Right kidney (tissue), 9 donors: ENCODE results near the gene NOXA1.
A peak's percentile ranks its signal among the peaks of the same experiment; 100 is the strongest.
"Not testable (repeated sequence)": the region's sequence is repeated elsewhere in the genome, so short reads cannot be mapped to it uniquely, and the experiment has no call there.

Source experiments
- DNase-seq: peaks from one replicate; pipeline ENCODE4 v3.0.0-alpha.2; 2016
- long read RNA-seq, 8 donors: transcript quantifications; one replicate each; lab custom pipeline, GENCODE V29; 2026

NOXA1 gene, protein sequence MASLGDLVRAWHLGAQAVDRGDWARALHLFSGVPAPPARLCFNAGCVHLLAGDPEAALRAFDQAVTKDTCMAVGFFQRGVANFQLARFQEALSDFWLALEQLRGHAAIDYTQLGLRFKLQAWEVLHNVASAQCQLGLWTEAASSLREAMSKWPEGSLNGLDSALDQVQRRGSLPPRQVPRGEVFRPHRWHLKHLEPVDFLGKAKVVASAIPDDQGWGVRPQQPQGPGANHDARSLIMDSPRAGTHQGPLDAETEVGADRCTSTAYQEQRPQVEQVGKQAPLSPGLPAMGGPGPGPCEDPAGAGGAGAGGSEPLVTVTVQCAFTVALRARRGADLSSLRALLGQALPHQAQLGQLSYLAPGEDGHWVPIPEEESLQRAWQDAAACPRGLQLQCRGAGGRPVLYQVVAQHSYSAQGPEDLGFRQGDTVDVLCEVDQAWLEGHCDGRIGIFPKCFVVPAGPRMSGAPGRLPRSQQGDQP
- long read RNA-seq, donor 1, result 0 reads
- long read RNA-seq, donor 2, result 0 reads
- long read RNA-seq, donor 3, result 0 reads
- long read RNA-seq, donor 4, result 0 reads
- long read RNA-seq, donor 5, result 0 reads
- long read RNA-seq, donor 6, partial matches to known transcripts, result 0 of 6 reads
- long read RNA-seq, donor 6, other reads (novel, unspliced or antisense), result 6 of 6 reads
- long read RNA-seq, donor 7, result 0 reads
- long read RNA-seq, donor 8, result 0 reads

DNA sequence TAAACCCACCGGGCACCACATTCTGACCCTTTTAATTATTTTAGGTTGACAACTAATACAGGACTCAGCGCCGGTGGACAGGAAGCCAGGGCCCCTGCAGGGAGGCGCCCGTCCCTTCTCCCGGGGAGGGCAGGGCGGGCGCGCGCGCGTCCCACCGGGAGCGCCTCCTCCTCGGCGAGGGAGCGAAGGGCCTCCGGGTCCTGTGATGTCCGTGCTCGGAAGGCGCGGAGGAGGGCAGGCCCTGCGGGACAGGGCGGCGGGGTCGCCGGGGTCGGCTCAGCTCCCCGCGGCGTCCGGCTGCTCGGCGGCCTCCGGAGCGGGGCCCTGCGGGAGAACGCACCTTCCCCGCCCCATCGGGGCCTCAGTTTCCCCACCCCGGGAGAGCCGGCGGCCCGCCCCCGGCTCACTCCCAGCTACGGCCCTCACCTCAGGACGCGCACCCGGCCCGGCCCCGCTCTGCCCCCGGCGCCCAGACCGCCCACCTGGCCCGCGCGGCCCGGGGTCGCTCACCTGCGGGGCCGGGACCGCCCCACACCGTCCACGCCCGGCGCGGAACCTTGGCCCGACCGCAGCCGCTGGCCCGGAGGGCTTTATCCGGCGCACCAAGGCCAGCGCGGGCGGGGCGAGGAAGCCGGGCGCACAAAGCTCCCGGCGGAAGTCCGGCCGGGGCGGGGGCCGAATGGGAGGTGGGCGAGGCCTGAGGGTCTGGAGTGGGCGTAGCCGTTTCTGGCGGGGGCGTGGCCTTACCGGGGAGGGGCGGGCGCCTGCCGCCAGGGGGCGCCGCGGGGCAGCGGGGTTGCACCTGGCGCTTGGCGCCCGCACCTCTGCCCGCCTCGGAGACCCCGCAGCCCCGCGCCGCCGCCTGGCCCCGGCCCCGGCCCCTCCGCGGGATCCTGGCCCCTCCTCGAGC, at the start of gene NOXA1, which contains the start of gene EXD3:
NOXA1 (plus strand) TSS at position 790 of the 910 bp plus-strand sequence. CDS start 137 bp downstream, outside the sequence.
EXD3 (minus strand) TSS at position 559 of the 910 bp plus-strand sequence. CDS start 27,805 bp downstream, outside the sequence.
- peak; percentile 81 for DNase-seq

DNA sequence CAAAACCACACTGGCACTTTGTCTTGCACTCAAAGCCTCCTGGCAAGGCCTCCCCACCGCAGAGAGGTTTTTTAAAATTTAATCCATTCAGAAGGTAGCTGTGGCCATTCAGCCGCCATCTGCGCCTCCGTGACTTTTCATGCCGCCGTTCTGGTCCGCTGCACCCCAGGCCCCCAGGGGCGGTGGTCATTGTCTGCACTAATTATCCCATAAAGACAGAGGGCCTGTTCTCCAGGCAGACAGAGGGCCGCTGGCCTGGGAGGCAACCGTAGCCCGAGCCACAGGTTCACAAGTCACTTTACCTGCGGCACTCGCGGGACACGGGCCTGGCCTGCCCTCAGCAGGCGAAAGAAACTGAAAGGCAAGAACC, 49.6 kb upstream of the NOXA1 start:
- no peak for DNase-seq

DNA sequence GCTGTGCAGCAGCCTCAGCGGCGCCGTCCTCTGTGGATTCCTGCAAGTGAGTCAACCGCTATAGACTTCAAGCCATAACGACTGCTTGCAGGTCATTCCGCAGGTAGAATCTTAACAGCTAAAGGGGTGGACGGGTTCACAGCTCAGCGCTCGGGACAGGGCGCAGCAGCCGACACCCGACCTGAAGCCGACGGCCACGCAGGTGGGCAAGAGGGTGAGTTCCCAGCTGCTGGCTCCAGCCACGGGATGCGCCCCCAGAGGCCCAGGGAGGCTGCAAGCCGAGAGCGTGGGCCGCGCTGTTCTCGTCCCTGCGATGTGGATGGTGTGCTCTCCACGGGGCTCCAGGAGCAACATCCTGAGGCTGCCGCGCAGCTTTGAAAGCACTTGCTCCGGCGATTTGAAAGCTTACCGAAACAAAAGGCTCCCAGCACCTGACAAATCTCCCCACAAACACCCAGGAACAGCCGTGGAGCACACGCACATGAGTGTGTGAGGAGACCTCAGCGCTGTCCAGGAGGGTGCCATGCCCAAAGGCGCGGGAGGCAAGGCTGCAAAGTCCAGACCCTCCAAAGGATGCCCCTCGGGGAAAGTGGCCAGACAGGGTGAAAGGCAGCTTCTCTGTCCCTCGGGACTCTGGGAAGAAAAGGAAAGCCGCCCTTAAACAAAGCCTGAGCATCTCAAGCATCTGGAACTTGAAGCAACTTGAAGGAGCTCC, 48.9 kb upstream of the NOXA1 start:
- no peak for DNase-seq

DNA sequence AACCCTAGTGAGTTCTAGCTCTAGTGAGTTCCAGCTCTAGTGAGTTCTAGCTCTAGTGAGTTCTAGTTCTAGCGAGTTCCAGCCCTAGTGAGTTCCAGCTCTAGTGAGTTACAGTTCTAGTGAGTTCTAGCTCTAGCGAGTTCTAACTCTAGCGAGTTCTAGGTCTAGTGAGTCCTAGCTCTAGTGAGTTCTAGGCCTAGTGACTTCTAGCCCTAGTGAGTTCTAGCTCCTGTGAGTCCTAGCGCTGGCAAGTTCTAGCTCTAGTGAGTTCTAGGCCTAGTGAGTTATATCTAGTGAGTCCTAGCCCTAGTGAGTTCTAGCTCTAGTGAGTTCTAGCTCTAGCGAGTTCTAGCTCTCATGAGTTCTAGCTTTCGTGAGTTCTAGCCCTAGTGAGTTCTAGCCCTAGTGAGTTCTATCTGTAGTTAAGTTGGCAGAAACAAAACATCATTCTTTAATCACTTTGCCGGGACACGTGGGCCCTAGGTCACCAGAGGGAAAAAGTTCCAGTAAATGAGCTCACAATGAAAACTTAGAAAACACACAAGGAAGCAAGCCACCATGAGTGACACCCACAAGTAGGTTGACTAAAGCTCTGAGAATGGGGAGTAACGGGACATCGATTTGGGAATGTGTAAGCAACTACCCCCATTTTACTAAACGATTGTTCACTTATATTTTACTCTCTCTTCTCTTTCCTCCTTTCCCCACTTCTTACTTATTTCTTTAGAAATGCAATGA, 47.7 kb upstream of the NOXA1 start:
- DNase-seq, result no peak

DNA sequence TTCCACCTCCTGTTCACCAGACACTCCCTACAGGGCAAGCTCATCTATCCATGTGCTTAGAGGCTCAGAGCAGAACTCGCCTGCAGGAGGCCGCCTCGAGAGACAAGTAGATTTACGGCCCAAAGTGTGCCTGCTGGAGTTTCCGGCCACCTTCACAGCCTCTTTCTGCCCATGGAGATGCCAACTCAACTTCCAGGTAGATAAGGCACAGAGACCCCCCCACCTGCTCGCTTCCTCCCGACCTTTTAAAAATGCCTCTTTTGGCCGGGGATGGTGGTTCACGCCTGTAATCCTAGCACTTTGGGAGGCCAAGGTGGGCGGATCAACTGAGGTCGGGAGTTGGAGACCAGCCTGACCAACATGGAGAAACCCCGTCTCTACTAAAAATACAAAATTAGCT, 46.8 kb upstream of the NOXA1 start:
- DNase-seq, result no peak

DNA sequence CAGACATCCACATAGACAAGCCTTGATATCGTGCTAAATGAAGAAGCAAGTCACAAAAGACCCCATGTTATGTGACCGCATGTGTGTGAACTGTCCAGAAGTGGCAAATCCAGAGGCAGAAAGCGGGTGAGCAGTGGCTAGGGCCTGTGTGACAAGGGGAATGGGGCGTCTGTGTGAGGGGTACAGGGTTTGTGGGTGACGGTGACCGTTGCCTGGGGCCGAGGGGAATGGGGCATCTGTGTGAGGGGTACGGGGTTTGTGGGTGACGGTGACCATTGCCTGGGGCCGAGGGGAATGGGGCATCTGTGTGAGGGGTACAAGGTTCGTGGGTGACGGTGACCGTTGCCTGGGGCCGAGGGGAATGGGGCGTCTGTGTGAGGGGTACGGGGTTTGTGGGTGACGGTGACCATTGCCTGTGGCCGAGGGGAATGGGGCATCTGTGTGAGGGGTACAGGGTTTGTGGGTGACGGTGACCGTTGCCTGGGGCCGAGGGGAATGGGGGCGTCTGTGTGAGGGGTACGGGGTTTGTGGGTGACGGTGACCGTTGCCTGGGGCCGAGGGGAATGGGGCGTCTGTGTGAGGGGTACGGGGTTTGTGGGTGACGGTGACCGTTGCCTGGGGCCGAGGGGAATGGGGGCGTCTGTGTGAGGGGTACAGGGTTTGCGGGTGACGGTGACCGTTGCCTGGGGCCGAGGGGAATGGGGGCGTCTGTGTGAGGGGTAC, 44.3 kb upstream of the NOXA1 start:
- not testable (repeated sequence) for DNase-seq

DNA sequence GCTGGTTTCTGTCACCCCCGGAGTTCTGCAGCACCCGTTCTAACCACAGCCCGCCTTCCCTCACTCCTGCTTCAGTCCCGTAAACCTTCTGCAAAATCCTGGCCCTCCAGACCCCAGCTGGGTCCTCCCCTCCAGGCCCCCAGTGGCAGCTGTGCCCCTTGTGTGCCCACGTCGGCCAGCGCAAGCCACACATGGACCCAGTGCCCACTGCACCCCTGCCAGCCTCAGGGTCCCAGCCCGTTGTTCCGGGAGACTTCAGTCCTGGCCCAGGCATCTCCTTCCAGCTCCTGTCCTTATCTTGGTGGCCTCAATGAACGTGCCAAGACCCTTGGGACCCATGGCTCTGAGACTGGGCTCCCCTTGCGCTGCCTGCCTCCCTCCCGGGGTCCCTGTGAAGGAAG, 43.4 kb upstream of the NOXA1 start:
- DNase-seq, result no peak

DNA sequence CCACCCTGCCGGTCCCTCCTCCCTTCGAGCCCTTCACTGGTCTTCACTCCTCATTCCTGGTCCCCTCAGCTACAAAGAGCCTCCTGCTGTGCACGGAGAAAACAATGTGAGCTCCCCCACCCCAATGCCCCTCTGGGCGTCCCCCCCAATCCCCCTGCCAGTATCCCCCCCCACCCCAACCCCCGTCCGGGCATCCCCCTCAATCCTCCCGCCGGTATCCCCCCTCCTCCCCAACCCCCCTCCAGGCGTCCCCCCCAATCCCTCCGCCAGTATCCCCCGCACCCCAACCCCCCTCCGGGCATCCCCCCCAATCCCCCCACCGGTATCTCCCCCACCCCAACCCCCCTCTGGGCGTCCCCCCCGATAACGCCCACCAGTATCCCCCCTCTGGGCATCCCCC, 43.0 kb upstream of the NOXA1 start:
- no peak for DNase-seq

DNA sequence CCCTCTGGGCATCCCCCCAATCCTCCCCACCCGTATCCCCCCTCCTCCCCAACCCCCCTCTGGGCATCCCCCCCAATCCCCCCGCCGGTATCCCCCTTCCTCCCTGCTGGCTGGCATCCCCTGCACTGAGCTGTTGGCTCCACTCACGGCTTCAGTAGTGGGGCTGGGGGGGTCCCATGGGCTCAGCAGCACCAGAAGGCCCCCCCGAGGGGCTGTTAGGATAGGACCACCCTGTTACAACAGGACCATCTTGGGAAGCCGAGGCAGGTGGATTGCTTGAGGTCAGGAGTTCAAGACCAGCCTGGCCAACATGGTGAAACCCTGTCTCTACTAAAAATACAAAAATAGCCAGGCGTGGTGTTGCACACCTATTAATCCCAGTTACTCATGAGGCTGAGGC, 42.6 kb upstream of the NOXA1 start:
- DNase-seq, result no peak

DNA sequence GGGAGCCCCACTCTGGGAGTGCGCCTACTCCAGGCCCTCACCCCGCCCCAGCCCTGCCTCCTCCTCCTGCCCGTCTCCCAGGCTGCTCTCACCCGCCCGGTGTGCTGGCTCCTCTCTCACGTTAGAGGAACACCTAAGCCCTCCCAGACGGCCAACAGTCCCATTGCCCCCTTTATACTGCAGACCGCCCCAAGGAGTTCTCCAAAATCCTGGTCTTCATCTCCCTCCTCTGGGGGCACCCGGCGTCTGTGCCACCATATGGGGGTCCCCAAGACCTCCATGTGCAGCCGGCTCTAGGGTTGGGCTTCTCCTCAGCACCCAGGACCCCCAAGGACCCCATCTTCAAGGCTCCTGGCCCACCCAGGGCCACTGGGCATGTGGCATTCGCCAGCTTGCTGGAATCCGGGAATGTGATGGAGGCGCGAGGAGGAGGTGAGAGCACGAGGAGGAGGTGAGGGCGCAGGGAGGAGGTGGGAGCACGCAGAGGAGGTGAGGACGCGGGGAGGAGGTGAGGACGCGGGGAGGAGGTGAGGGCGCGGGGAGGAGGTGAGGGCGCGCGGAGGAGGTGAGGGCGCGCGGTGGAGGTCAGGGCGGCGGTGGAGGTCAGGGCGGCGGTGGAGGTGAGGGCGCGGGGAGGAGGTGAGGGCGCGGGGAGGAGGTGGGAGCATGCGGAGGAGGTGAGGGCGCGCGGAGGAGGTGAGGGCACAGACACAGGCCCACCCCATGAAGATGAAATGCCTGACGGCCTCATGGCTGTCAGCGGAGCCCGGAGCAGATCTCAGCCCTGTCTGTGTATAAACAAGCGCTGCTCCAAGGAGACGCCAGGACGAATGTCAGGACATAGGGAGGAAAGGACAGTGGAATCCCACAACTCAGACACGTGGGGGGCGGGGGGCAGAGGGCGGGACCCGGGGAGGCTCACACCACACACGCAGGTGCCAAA, 41.4 kb upstream of the NOXA1 start:
- no peak for DNase-seq

DNA sequence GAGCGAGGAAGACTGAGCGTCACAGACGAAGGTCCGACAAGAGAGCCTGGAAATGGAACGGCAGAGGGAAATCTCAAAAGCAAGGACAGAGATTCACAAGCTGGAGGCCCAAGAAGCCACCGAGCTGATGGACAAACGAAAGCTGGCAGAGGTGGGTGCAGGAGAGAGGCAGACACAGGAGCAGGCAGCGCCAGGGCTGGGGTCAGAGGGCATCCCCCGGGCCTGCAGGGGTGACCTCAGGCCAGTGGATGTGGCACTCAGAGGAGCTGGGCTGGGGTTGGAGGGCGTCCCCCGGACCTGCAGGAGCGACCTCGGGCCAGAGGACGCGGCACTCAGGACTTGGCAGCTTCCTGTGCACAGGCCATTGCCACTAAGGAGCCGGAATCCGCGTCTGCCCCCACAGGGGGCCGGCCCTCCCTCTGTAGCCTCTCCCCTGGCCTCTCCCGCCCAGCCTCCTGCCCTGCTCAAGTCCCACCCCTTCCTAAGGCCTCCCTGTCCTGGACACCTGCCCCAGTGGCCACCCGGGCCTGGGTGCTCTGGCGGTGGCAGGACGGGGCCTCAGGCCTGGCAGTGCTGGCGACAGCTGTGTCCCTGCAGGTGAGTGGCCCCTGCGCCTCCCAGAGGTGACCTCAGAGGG, 40.6 kb upstream of the NOXA1 start:
- no peak for DNase-seq

DNA sequence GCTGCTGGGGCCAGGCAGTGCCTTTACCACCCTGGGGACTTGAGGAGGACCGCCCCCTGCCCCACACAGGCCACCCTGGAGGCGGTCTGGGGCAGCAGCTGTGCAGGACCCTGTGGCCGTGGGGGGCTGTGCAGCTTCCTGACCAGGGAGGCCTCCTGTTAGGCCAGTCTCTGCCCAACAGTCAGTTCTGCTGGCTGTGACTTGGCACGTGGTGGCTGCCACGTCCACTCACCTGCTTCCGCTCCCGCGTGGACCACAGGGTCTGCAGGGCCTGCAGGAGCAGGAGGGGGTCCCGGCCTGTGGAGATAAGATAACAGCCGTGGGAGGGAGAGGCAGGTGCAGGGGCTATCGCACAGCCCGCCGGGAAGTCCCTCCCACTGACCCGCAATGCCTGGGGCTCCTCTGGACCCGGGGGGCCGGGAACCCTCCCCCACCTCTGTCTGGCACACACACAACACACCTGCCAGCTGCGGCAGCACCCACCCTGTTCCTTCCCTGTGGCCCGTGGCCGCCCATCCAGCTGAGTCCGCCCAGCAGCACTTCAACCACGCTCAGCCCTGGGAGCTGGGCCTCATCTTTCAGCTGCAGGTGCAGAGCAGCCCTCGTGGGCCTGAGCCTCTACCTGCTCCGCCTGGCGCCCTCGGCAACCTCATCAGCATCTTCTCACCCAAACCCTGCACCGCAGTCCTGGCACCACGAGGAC, 40.0 kb upstream of the NOXA1 start:
- DNase-seq, result no peak

DNA sequence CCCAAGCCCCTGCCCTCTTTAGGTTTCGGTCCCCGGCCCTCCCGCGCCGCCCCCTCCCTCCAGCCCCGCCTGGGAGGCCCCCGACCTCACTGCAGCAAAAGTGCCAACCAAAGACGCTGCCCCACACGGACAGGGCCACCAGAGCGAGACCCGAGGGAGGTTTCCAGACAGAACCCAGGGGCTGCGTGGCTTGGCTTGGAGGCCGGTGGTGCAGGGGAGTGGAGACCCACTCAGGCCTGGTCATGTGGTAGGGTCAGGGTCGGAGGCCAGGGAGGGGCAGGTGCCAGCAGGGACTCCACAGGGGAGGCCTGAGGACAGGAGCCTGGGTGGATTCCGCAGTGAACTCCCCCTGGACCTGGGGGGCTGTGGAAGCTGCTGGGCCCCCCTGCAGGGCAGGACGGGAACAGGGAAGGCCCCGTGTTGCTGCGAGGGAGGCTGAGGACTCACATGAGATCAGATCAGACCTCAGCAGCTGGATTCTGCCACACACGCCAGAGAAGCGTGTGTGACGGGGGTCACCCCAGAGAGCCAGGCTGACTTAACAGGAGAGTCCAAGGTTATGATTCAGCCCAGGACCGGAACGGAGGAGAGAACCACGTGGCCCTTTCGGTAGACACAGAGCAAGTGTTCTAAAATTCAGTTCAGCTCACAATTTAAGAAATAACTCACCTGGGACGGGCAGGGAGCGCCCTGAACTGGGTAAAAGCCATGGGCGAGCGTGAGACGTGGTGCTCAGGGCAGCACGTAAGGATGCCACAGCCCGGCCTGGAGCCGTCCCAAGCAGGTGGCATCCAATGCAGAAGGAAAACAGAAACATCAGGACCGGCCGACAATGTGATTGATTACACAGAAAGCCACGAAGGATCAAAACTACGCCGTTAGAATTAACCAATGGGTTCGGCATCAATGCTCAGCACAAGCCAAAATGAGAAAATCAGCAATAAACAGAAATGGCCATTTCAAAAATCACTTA, 39.1 kb upstream of the NOXA1 start:
- no peak for DNase-seq

DNA sequence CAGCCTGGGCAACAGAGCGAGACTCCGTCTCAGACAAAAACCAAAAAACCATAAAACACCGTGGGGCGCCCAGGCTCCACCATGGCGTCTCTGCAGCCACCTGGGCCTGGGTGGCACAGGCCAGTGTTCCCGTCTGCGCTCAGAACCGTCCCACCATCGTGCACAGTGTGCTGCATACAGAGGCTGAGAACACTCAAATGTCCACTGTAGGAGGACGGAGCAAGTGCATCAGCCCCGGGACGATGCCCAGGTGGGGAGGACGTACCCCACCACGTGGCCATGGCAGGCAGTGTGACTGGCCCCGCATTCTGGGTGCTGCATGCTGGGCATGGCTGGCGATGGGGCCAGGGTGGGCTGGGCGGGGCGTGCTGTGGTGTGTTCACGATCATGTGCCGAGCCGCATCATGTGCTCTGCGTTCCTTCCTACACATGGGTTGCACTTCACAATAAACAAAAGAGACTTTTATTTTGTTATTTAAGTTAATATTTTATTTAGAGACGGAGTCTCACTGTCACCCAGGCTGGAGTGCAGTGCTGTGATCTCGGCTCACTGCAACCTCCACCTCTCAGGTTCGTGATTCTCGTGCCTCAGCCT, 38.0 kb upstream of the NOXA1 start:
- DNase-seq, result no peak

DNA sequence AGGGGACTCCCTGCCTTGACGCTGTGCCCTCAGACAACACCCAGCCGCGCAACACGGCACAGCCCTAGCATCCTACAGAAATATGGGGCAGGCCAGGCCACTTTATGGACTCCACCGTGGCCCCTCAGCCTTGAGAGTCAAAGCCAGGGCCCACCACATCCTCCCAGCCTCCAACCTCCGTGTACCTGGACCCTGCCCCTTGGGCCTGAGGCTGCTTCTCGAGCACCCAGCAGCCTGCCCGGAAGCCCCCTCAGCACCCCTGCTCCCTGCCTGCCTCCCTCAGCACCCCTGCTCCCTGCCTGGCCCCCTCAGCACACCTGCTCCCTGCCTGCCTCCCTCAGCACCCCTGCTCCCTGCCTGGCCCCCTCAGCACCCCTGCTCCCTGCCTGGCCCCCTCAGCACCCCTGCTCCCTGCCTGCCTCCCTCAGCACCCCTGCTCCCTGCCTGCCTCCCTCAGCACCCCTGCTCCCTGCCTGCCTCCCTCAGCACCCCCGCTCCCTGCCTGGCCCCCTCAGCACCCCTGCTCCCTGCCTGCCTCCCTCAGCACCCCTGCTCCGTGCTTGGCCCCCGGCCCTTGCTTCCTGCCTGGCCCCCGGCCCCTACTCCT, 36.6 kb upstream of the NOXA1 start:
- not testable (repeated sequence) for DNase-seq
